Transverse colon (tissue), 4 donors: ENCODE data around the gene TMEM205. TPM values are rescaled to one million over a fixed set of nuclear protein-coding genes. Genes with fewer than 3 reads are reported as not detected.
"Not testable (repeated sequence)": the region's sequence is repeated elsewhere in the genome, so short reads cannot be mapped to it uniquely, and the experiment has no call there.

ENCODE experiments used
- DNase-seq: peaks from one replicate; pipeline ENCODE4 v3.0.0-alpha.2; 2019
- H3K27ac ChIP-seq, 4 donors: fragments of 200-600 bp; sonication (generic); 2 replicates each; pipeline ENCODE4 v1.5.1; 2016 to 2018; ENCODE audit warnings: inconsistent platforms in 4 of 4
- H3K27me3 ChIP-seq: fragments of 200-600 bp; sonication (generic); 2 replicates; pipeline ENCODE4 v1.5.1; 2017; ENCODE audit warnings: inconsistent platforms
- H3K36me3 ChIP-seq, 4 donors: fragments of 200-600 bp; sonication (generic); 2 replicates each; pipeline ENCODE4 v1.5.1; 2017 to 2019; ENCODE audit warnings: inconsistent platforms in 4 of 4
- H3K4me1 ChIP-seq, 4 donors: fragments of 200-600 bp; sonication (generic); 2 replicates each; pipeline ENCODE4 v1.5.1; 2017 to 2020; ENCODE audit warnings: inconsistent platforms in 4 of 4
- H3K4me3 ChIP-seq, 4 donors: fragments of 200-600 bp; sonication (generic); 1 replicate in 1 of 4; 2 replicates in 3 of 4; pipeline versions ENCODE4 v1.5.1 to v1.6.1; 2017 to 2019; ENCODE audit warnings: inconsistent platforms in 4 of 4
- H3K9me3 ChIP-seq, 2 donors: fragments of 200-600 bp; sonication (generic); 2 replicates each; pipeline ENCODE4 v1.5.1; 2017 to 2019; ENCODE audit warnings: inconsistent platforms in 2 of 2
- CTCF ChIP-seq, 5 experiments: fragments of 200-600 bp in 3 of 5; fragments of 450-650 bp in 2 of 5; sonication (generic) in 3 of 5; IDR thresholded peaks; 1 replicate in 2 of 5; 2 replicates in 3 of 5; pipeline ENCODE4 v1.5.1; 2016 to 2017; ENCODE audit warnings: antibody characterized with exemption in 5 of 5, inconsistent platforms in 3 of 5, mild to moderate bottlenecking in 2 of 5, moderate library complexity in 1 of 5
- EP300 ChIP-seq: sonication (generic); formaldehyde crosslinking; IDR thresholded peaks from one replicate; pipeline ENCODE4 v1.6.1; 2017; ENCODE audit warnings: antibody characterized with exemption, low read depth
- POLR2A ChIP-seq: fragments of 450-650 bp; IDR thresholded peaks from one replicate; pipeline ENCODE4 v1.6.1; 2016; ENCODE audit warnings: antibody characterized with exemption, mild to moderate bottlenecking, moderate library complexity
- POLR2AphosphoS5 ChIP-seq, 3 donors: sonication (generic); formaldehyde crosslinking; IDR thresholded peaks; one replicate each; pipeline ENCODE4 v1.6.1; 2016; ENCODE audit warnings: antibody characterized with exemption in 3 of 3
- WGBS, 2 donors: methylation state at CpG; one replicate each; pipeline ENCODE4 v1.1.5; 2018; ENCODE audit warnings: low coverage in 1 of 2; 5-methylcytosine and 5-hydroxymethylcytosine counted together
- in situ Hi-C, 4 donors: fragments of 200-750 bp; cut with MboI; loops; one replicate each; pipeline versions ENCODE4 v1.15.0 to v1.15.1; 2017; ENCODE audit warnings: low sequenced_read_pairs in 3 of 4, low pct_ligation_motif_present in 1 of 4, low pct_unique_long_range_greater_than_20kb in 1 of 4
- intact Hi-C: fragments of 100-400 bp; cut with DNase I; formaldehyde crosslinking; loops from one replicate; pipeline ENCODE4 v1.15.1; 2023; ENCODE audit warnings: low total_unique reads
- total RNA-seq, 4 donors: library from RNA; depleted of rRNA; stranded (reverse); fragments of >200 nt; gene quantifications; one replicate each; pipeline ENCODE4 v1.1.0, GENCODE V29; 2016

Gene TMEM205
- total RNA-seq, 4 donors from 2014 or later = 18.7 to 163 (median 88.4) TPM

GRCh38 chr19:11335449-11336146 lies 10.5 kb downstream of the TMEM205 start:
- H3K4me1 ChIP-seq = peaks cover 10 to 23% (median 22%) of the 10 kb centered on the region in 4 donors
- in situ Hi-C loops (no loop called here), intact Hi-C loops (no loop called here)
- DNase-seq = no peak
- 95% methylated on average over 17 of the region's 17 CpGs; no CpG with 5 or more reads in 1 of the 2 donors for WGBS, 2 donors
- H3K27ac ChIP-seq = no peak overlapping the region
- no peak overlapping the region for H3K4me3 ChIP-seq
- H3K9me3 ChIP-seq = no peaks in the 10 kb centered on the region
- TF ChIP-seq CTCF (IDR thresholded peaks at IDR 0.05) = no peak
- no peak for TF ChIP-seq EP300
- TF ChIP-seq POLR2A = no peak
- no peak for TF ChIP-seq POLR2AphosphoS5 (IDR thresholded peaks at IDR 0.05)
- H3K27me3 ChIP-seq = no peaks in the 10 kb centered on the region
- H3K36me3 ChIP-seq = peaks cover 0 to 28% (median 6%) of the 10 kb centered on the region in 4 donors

GRCh38 chr19:11333838-11334237 lies 12.2 kb downstream of the TMEM205 start:
- Histone ChIP-seq H3K4me1 (peaks cover 9 to 15% (median 12%) of the 10 kb centered on the region in 4 donors), H3K36me3 (peaks cover 0 to 28% (median 6%) of the 10 kb centered on the region in 4 donors)
- in situ Hi-C loops, H3K27ac ChIP-seq, H3K27me3 ChIP-seq, DNase-seq, intact Hi-C loops, H3K9me3 ChIP-seq, H3K4me3 ChIP-seq: not testable (repeated sequence)
- 42 to 76% methylated on average over 2 to 9 of the region's 9 CpGs for WGBS, 2 donors

DNA sequence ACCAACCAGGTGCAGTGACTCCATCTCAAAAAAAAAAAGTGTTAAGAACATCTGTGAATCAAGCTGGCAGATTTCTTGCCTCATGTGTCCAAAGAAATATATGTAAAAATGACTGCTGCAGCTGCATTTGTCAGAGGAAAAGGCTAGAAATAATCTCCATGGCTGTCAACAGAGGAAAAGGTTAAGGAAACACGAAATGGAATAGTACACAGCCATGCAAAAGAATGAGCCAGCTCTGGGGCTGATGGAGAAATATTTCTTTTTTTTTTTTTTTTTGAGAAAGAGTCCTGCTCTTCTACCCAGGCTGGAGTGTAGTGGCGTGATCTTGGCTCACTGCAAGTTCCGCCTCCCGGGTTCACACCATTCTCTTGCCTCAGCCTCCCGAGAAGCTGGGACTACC lies 13.2 kb downstream of the TMEM205 start:
- in situ Hi-C loops = no loop called here
- intact Hi-C loops = no loop called here
- TF ChIP-seq EP300 = no peak
- no peak for TF ChIP-seq POLR2AphosphoS5 (IDR thresholded peaks at IDR 0.05)
- no peak for TF ChIP-seq POLR2A
- WGBS, 2 donors = 96 to 98% methylated on average over 5 of the region's 5 CpGs
- no peak for DNase-seq
- Histone ChIP-seq H3K4me3 (no peak overlapping the region), H3K27me3 (no peaks in the 10 kb centered on the region), H3K27ac (no peak overlapping the region), H3K9me3 (no peaks in the 10 kb centered on the region), H3K36me3 (peaks cover 0 to 28% (median 8%) of the 10 kb centered on the region in 4 donors), H3K4me1 (peaks cover 0 to 5% (median 2%) of the 10 kb centered on the region in 4 donors)

DNA sequence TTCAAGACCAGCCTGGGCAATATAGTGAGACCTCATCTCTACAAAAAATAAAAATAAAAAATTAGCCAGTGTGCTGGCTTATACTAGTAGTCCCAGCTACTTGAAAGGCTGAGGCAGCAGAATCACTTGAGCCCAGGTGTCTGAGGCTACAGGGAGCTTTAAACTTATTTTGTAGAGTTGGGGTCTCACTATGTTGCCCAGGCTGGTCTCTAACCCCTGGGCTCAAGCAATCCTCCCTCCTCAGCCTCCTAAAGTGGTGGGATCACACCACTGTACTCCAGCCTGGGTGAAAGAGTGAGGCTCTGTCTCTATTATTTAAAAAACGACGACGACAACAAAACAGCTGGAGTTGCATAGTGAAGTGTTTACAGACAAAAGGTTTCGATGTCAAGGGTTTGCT lies 14.6 kb downstream of the TMEM205 start:
- Histone ChIP-seq H3K27ac (peak overlapping the region in 1 of 4 donors; percentile 12), H3K4me1 (no peaks in the 10 kb centered on the region), H3K27me3 (no peaks in the 10 kb centered on the region), H3K4me3 (no peak overlapping the region), H3K36me3 (peaks cover 0 to 28% (median 10%) of the 10 kb centered on the region in 4 donors), H3K9me3 (no peaks in the 10 kb centered on the region)
- in situ Hi-C loops (no loop called here), intact Hi-C loops (no loop called here)
- no peak for DNase-seq
- 59 to 82% methylated on average over 4 of the region's 4 CpGs for WGBS, 2 donors
- TF ChIP-seq POLR2AphosphoS5 (IDR thresholded peaks at IDR 0.05) (no peak), CTCF (IDR thresholded peaks at IDR 0.05) (no peak), POLR2A (no peak), EP300 (no peak)

GRCh38 chr19:11330127-11330526 lies 15.9 kb downstream of the TMEM205 start:
- in situ Hi-C loops = no loop called here
- H3K27ac ChIP-seq = no peak overlapping the region
- peaks cover 0 to under 1% (median 0%) of the 10 kb centered on the region in 4 donors for H3K4me1 ChIP-seq
- intact Hi-C loops = no loop called here
- TF ChIP-seq POLR2AphosphoS5 (IDR thresholded peaks at IDR 0.05) = no peak
- no peak for TF ChIP-seq CTCF (IDR thresholded peaks at IDR 0.05)
- WGBS, 2 donors = 70 to 77% methylated on average over 4 of the region's 4 CpGs
- DNase-seq = no peak
- H3K27me3 ChIP-seq = no peaks in the 10 kb centered on the region
- no peak overlapping the region for H3K4me3 ChIP-seq
- peaks cover 0 to 24% (median 9%) of the 10 kb centered on the region in 4 donors for H3K36me3 ChIP-seq
- no peaks in the 10 kb centered on the region for H3K9me3 ChIP-seq
